GM12878 (cell line): ENCODE results near the gene SPPL2B.

ENCODE experiments used
- ATF2 ChIP-seq: IDR thresholded peaks from 2 replicates; pipeline ENCODE4 v1.6.1; 2012; ENCODE audit warnings: low read length, inconsistent platforms
- CTCF ChIP-seq, 3 experiments: IDR thresholded peaks in 2 of 3; conservative IDR thresholded peaks in 1 of 3; 2 replicates each; pipeline ENCODE4 v1.5.1; 2011; ENCODE audit warnings: low read depth in 3 of 3, low read length in 3 of 3, mild to moderate bottlenecking in 3 of 3, control low read depth in 2 of 3, moderate library complexity in 2 of 3, inconsistent platforms in 1 of 3, mixed read lengths in 1 of 3; ENCODE audit not compliant: control insufficient read depth in 2 of 3, insufficient read depth in 1 of 3; ENCODE audit errors: extremely low read depth in 1 of 3
- MAX ChIP-seq: IDR thresholded peaks from 2 replicates; pipeline ENCODE4 v1.6.1; 2012; ENCODE audit warnings: low read depth, low read length, improper control_type of control experiment
- RCOR1 ChIP-seq: conservative IDR thresholded peaks from 2 replicates; pipeline ENCODE4 v1.6.1; 2012; ENCODE audit warnings: low read depth, low read length, improper control_type of control experiment
- REST ChIP-seq: IDR thresholded peaks from 2 replicates; pipeline ENCODE4 v1.6.1; 2012; ENCODE audit warnings: mild to moderate bottlenecking, low read depth, low read length
- SMC3 ChIP-seq: IDR thresholded peaks from 2 replicates; pipeline ENCODE4 v1.6.1; 2011; ENCODE audit warnings: low read length, improper control_type of control experiment, borderline replicate concordance

- TF ChIP-seq ATF2: no peak
- no peak for TF ChIP-seq RCOR1
- no peak for TF ChIP-seq SMC3
- no peak for TF ChIP-seq REST
- no peak for TF ChIP-seq CTCF (IDR thresholded peaks at IDR 0.05 in 2 of 3, conservative IDR thresholded peaks at IDR 0.05 in 1 of 3; ENCODE audit: control insufficient read depth in 2 of 3, extremely low read depth in 1 of 3, insufficient read depth in 1 of 3, low read depth in 3 of 3, low read length in 3 of 3)
- no peak for TF ChIP-seq MAX
These were observed 14.3 kb downstream of the SPPL2B start for GRCh38 chr19:2342656-2343288.
